HepG2 (cell line): ENCODE results near the gene TACC3. TPM values are rescaled to one million over a fixed set of nuclear protein-coding genes. Genes with fewer than 3 reads are reported as not detected.

Source experiments
- ATF7-NPFF ChIP-seq: sonication (generic); formaldehyde crosslinking; IDR thresholded peaks from 2 replicates; pipeline ENCODE4 v1.8.1; 2023; ENCODE audit warnings: mild to moderate bottlenecking, low read depth, missing genetic modification reagents, moderate library complexity
- BCLAF1 ChIP-seq: fragments of 450-650 bp; IDR thresholded peaks from 2 replicates; pipeline ENCODE4 v1.6.1; 2017; ENCODE audit warnings: mild to moderate bottlenecking
- CENPT ChIP-seq: sonication (generic); formaldehyde crosslinking; IDR thresholded peaks from 2 replicates; pipeline ENCODE4 v1.8.0; 2022; ENCODE audit warnings: low read depth, mild to moderate bottlenecking, moderate library complexity, missing genetic modification reagents
- CHD4 ChIP-seq: fragments of 200-600 bp; sonication (generic); IDR thresholded peaks from 2 replicates; pipeline ENCODE4 v1.7.0; 2017; ENCODE audit warnings: mild to moderate bottlenecking, low read length, borderline replicate concordance
- DZIP1 ChIP-seq: sonication (generic); formaldehyde crosslinking; IDR thresholded peaks from 2 replicates; pipeline ENCODE4 v1.5.0; 2020; ENCODE audit warnings: mild to moderate bottlenecking, missing genetic modification reagents
- E2F1 ChIP-seq: sonication (generic); formaldehyde crosslinking; IDR thresholded peaks from 2 replicates; pipeline ENCODE4 v1.5.0; 2020; ENCODE audit warnings: missing genetic modification reagents
- HDAC6 ChIP-seq: fragments of 200-600 bp; sonication (generic); IDR thresholded peaks from 2 replicates; pipeline ENCODE4 v1.7.0; 2017; ENCODE audit warnings: mild to moderate bottlenecking, antibody characterized with exemption, low read length, low read depth
- IKZF5 ChIP-seq: IDR thresholded peaks from 2 replicates; pipeline ENCODE4 v1.6.1; 2018; ENCODE audit warnings: missing genetic modification reagents, mild to moderate bottlenecking, missing compliant biosample characterization
- ISL2 ChIP-seq: sonication (generic); formaldehyde crosslinking; IDR thresholded peaks from 2 replicates; pipeline ENCODE4 v1.5.0; 2020; ENCODE audit warnings: missing genetic modification reagents
- KDM5B ChIP-seq: sonication (generic); formaldehyde crosslinking; IDR thresholded peaks from 2 replicates; pipeline ENCODE4 v1.4.0; 2020; ENCODE audit warnings: missing genetic modification reagents, mild to moderate bottlenecking, borderline replicate concordance
- MXD4 ChIP-seq: IDR thresholded peaks from 2 replicates; pipeline ENCODE4 v1.6.1; 2016; ENCODE audit warnings: mild to moderate bottlenecking, missing biosample characterization, missing genetic modification reagents
- NCOA2 ChIP-seq: sonication (generic); formaldehyde crosslinking; IDR thresholded peaks from 2 replicates; pipeline ENCODE4 v1.8.0; 2022; ENCODE audit warnings: inconsistent platforms
- NCOA5 ChIP-seq: sonication (generic); formaldehyde crosslinking; IDR thresholded peaks from 2 replicates; pipeline ENCODE4 v1.4.0; 2020; ENCODE audit warnings: missing genetic modification reagents
- SIN3B ChIP-seq: fragments of 150-350 bp; IDR thresholded peaks from 2 replicates; pipeline ENCODE4 v1.6.1; 2014; ENCODE audit warnings: low read length
- SMAD3 ChIP-seq: sonication (generic); formaldehyde crosslinking; IDR thresholded peaks from 2 replicates; pipeline ENCODE4 v1.4.0; 2020; ENCODE audit warnings: missing genetic modification reagents
- TOE1 ChIP-seq: sonication (generic); formaldehyde crosslinking; IDR thresholded peaks from 2 replicates; pipeline ENCODE4 v1.4.0; 2020; ENCODE audit warnings: mild to moderate bottlenecking, missing genetic modification reagents
- XBP1 ChIP-seq: sonication (generic); formaldehyde crosslinking; IDR thresholded peaks from 2 replicates; pipeline ENCODE4 v1.5.0; 2020; ENCODE audit warnings: missing genetic modification reagents
- YEATS2 ChIP-seq: sonication (generic); formaldehyde crosslinking; IDR thresholded peaks from 2 replicates; pipeline ENCODE4 v1.4.0; 2020; ENCODE audit warnings: missing genetic modification reagents, borderline replicate concordance
- ZKSCAN5 ChIP-seq: sonication (generic); formaldehyde crosslinking; IDR thresholded peaks from 2 replicates; pipeline ENCODE4 v1.5.1; 2020; ENCODE audit warnings: mild to moderate bottlenecking, missing genetic modification reagents
- ZNF160 ChIP-seq: sonication (generic); formaldehyde crosslinking; IDR thresholded peaks from 2 replicates; pipeline ENCODE4 v1.8.0; 2022; ENCODE audit warnings: mild to moderate bottlenecking, inconsistent platforms, missing genetic modification reagents
- ZNF282 ChIP-seq: fragments of 450-650 bp; IDR thresholded peaks from 2 replicates; pipeline ENCODE4 v1.6.1; 2018; ENCODE audit not compliant: partially characterized antibody
- ZNF317 ChIP-seq: sonication (generic); formaldehyde crosslinking; IDR thresholded peaks from 2 replicates; pipeline ENCODE4 v1.5.0; 2020; ENCODE audit warnings: mild to moderate bottlenecking, missing genetic modification reagents
- ZNF33A ChIP-seq: sonication (generic); formaldehyde crosslinking; IDR thresholded peaks from 2 replicates; pipeline ENCODE4 v1.5.1; 2020; ENCODE audit warnings: missing genetic modification reagents, mild to moderate bottlenecking, moderate library complexity, borderline replicate concordance
- ZNF431 ChIP-seq: sonication (generic); formaldehyde crosslinking; IDR thresholded peaks from 2 replicates; pipeline ENCODE4 v1.9.0; 2022; ENCODE audit warnings: missing genetic modification reagents, low read depth, mild to moderate bottlenecking, borderline replicate concordance
- ZNF768 ChIP-seq: sonication (generic); formaldehyde crosslinking; IDR thresholded peaks from 2 replicates; pipeline ENCODE4 v1.4.0; 2020; ENCODE audit warnings: missing genetic modification reagents
- polyA plus RNA-seq, 8 experiments: library from polyadenylated mRNA; depleted of rRNA in 3 of 8; stranded (reverse) in 7 of 8; unstranded in 1 of 8; fragments of >200 nt; fragmentation: Illumina TruSeq in 4 of 8; extraction: Trizol in 4 of 8; gene quantifications; 2 replicates each; pipeline versions ENCODE4 v1.2.1 to v1.2.3, GENCODE V29; 2011 to 2016; ENCODE audit warnings: low read depth in 4 of 8, missing spikeins in 1 of 8, mixed read lengths in 1 of 8; ENCODE audit not compliant: insufficient read depth in 1 of 8
- total RNA-seq, 5 experiments: library from RNA; depleted of rRNA; stranded (reverse); fragments of >200 nt; fragmentation: Illumina TruSeq; extraction: Trizol; gene quantifications; 2 replicates each; pipeline ENCODE4 v1.2.3, GENCODE V29; 2016; ENCODE audit warnings: low read depth in 1 of 5

TACC3 gene
- total and polyA plus RNA-seq, 2 of the 13 experiments (the other 11 are each of a cell fraction or from before 2014, with no cell fraction given) = 20.3 to 21.2 TPM

GRCh38 chr4:1711571-1712215 lies 9.6 kb upstream of the TACC3 start (continued):
- TF ChIP-seq BCLAF1 = no peak
- TF ChIP-seq ZNF317 (CRISPR knock-in tag) = no peak
- TF ChIP-seq ZKSCAN5 = no peak
- TF ChIP-seq YEATS2 (CRISPR knock-in tag) = no peak
- TF ChIP-seq ISL2 (CRISPR knock-in tag) = no peak
- no peak for TF ChIP-seq ZNF33A
- TF ChIP-seq SIN3B = no peak
- no peak for TF ChIP-seq ZNF160 (CRISPR knock-in tag)
- TF ChIP-seq ATF7-NPFF (CRISPR knock-in tag) = no peak
- no peak for TF ChIP-seq XBP1
- TF ChIP-seq E2F1 (CRISPR knock-in tag) = 0 out of 2 replicates have a peak, but pooled peaks have one; percentile 37
- TF ChIP-seq CHD4 = no peak
- no peak for TF ChIP-seq ZNF282
- no peak for TF ChIP-seq ZNF768 (CRISPR knock-in tag)
- TF ChIP-seq DZIP1 (CRISPR knock-in tag) = no peak
- no peak for TF ChIP-seq ZNF431 (CRISPR knock-in tag)
- TF ChIP-seq HDAC6 = no peak
- no peak for TF ChIP-seq MXD4 (CRISPR knock-in tag)
- no peak for TF ChIP-seq IKZF5 (CRISPR knock-in tag)
- 0 out of 2 replicates have a peak, but pooled peaks have one; percentile 53 for TF ChIP-seq KDM5B (CRISPR knock-in tag)
- TF ChIP-seq TOE1 (CRISPR knock-in tag) = no peak
- no peak for TF ChIP-seq NCOA5
- TF ChIP-seq CENPT (CRISPR knock-in tag) = no peak
- TF ChIP-seq NCOA2 (CRISPR knock-in tag) = no peak
- no peak for TF ChIP-seq SMAD3 (CRISPR knock-in tag)
